HepG2 (cell line): ENCODE measurements around the gene TNFAIP8L1. TPM values are rescaled to one million over a fixed set of nuclear protein-coding genes. Genes with fewer than 3 reads are reported as not detected.

ENCODE experiments used
- AGO2 ChIP-seq: fragments of 200-400 bp; formaldehyde crosslinking; optimal IDR thresholded peaks from 2 replicates; pipeline ENCODE3; 2017; ENCODE audit warnings: mild to moderate bottlenecking, low read depth, low read length, moderate library complexity
- ATF7-NPFF ChIP-seq: sonication (generic); formaldehyde crosslinking; IDR thresholded peaks from 2 replicates; pipeline ENCODE4 v1.8.1; 2023; ENCODE audit warnings: mild to moderate bottlenecking, low read depth, missing genetic modification reagents, moderate library complexity
- SMARCE1 ChIP-seq: fragments of 450-650 bp; IDR thresholded peaks from 2 replicates; pipeline ENCODE4 v1.6.1; 2017; ENCODE audit warnings: borderline replicate concordance
- SOX13 ChIP-seq, 3 experiments: fragments of 450-650 bp in 1 of 3; sonication (generic) in 1 of 3; formaldehyde crosslinking in 1 of 3; IDR thresholded peaks in 2 of 3; conservative IDR thresholded peaks in 1 of 3; 2 replicates each; pipeline versions ENCODE4 v1.5.0 to v1.6.1; 2016 to 2020; ENCODE audit warnings: antibody characterized with exemption in 1 of 3, mild to moderate bottlenecking in 1 of 3, missing compliant biosample characterization in 1 of 3, missing genetic modification reagents in 1 of 3, moderate library complexity in 1 of 3
- SRF ChIP-seq: IDR thresholded peaks from 2 replicates; pipeline ENCODE4 v1.6.1; 2011; ENCODE audit warnings: mild to moderate bottlenecking, low read depth, low read length, moderate library complexity
- TFDP2 ChIP-seq: sonication (generic); formaldehyde crosslinking; IDR thresholded peaks from 2 replicates; pipeline ENCODE4 v1.4.0; 2020; ENCODE audit warnings: missing genetic modification reagents
- YY1 ChIP-seq: IDR thresholded peaks from 2 replicates; pipeline ENCODE4 v1.6.1; 2011; ENCODE audit warnings: low read length, low read depth, moderate library complexity, mild to moderate bottlenecking; ENCODE audit not compliant: insufficient read depth, insufficient replicate concordance
- ZNF816 ChIP-seq: sonication (generic); formaldehyde crosslinking; IDR thresholded peaks from 2 replicates; pipeline ENCODE4 v1.8.0; 2022; ENCODE audit warnings: missing genetic modification reagents, mild to moderate bottlenecking, borderline replicate concordance
- polyA plus RNA-seq, 8 experiments: library from polyadenylated mRNA; depleted of rRNA in 3 of 8; stranded (reverse) in 7 of 8; unstranded in 1 of 8; fragments of >200 nt; fragmentation: Illumina TruSeq in 4 of 8; extraction: Trizol in 4 of 8; gene quantifications; 2 replicates each; pipeline versions ENCODE4 v1.2.1 to v1.2.3, GENCODE V29; 2011 to 2016; ENCODE audit warnings: low read depth in 4 of 8, missing spikeins in 1 of 8, mixed read lengths in 1 of 8; ENCODE audit not compliant: insufficient read depth in 1 of 8
- total RNA-seq, 5 experiments: library from RNA; depleted of rRNA; stranded (reverse); fragments of >200 nt; fragmentation: Illumina TruSeq; extraction: Trizol; gene quantifications; 2 replicates each; pipeline ENCODE4 v1.2.3, GENCODE V29; 2016; ENCODE audit warnings: low read depth in 1 of 5
- TF ChIP-seq, protein P1 (sequence below): sonication (generic); formaldehyde crosslinking; IDR thresholded peaks from 2 replicates; pipeline ENCODE4 v1.8.1; 2022; ENCODE audit warnings: low read depth, mild to moderate bottlenecking, missing genetic modification reagents
- TF ChIP-seq, protein P2 (sequence below): sonication (generic); formaldehyde crosslinking; conservative IDR thresholded peaks from 2 replicates; pipeline ENCODE4 v1.4.0; 2020; ENCODE audit warnings: missing genetic modification reagents
- TF ChIP-seq, protein P3 (sequence below): sonication (generic); formaldehyde crosslinking; IDR thresholded peaks from 2 replicates; pipeline ENCODE4 v1.4.0; 2020; ENCODE audit warnings: missing genetic modification reagents, borderline replicate concordance

The TNFAIP8L1 gene
- total and polyA plus RNA-seq, 2 of the 13 experiments (the other 11 are each of a cell fraction or from before 2014, with no cell fraction given), result 13.4 to 21.4 TPM

GRCh38 chr19:4606921-4607678 lies 32.2 kb upstream of the TNFAIP8L1 start (continued):
- TF ChIP-seq, protein P1, sequence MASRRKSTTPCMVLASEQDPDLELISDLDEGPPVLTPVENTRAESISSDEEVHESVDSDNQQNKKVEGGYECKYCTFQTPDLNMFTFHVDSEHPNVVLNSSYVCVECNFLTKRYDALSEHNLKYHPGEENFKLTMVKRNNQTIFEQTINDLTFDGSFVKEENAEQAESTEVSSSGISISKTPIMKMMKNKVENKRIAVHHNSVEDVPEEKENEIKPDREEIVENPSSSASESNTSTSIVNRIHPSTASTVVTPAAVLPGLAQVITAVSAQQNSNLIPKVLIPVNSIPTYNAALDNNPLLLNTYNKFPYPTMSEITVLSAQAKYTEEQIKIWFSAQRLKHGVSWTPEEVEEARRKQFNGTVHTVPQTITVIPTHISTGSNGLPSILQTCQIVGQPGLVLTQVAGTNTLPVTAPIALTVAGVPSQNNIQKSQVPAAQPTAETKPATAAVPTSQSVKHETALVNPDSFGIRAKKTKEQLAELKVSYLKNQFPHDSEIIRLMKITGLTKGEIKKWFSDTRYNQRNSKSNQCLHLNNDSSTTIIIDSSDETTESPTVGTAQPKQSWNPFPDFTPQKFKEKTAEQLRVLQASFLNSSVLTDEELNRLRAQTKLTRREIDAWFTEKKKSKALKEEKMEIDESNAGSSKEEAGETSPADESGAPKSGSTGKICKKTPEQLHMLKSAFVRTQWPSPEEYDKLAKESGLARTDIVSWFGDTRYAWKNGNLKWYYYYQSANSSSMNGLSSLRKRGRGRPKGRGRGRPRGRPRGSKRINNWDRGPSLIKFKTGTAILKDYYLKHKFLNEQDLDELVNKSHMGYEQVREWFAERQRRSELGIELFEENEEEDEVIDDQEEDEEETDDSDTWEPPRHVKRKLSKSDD (CRISPR knock-in tag), result no peak
- TF ChIP-seq AGO2 (no peak), TFDP2 (peak; percentile 53; the same call in 1 of the 2 replicates), SOX13 (IDR thresholded peaks at IDR 0.05) (no peak), SOX13 (CRISPR knock-in tag; conservative IDR thresholded peaks at IDR 0.05 in 1 of 2, IDR thresholded peaks at IDR 0.05 in 1 of 2) (no peak), ZNF816 (CRISPR knock-in tag) (no peak), SRF (no peak), SMARCE1 (no peak), YY1 (no peak), ATF7-NPFF (CRISPR knock-in tag) (no peak)
- TF ChIP-seq, protein P2, sequence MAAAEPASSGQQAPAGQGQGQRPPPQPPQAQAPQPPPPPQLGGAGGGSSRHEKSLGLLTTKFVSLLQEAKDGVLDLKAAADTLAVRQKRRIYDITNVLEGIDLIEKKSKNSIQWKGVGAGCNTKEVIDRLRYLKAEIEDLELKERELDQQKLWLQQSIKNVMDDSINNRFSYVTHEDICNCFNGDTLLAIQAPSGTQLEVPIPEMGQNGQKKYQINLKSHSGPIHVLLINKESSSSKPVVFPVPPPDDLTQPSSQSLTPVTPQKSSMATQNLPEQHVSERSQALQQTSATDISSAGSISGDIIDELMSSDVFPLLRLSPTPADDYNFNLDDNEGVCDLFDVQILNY (CRISPR knock-in tag), result no peak
- TF ChIP-seq, protein P3, sequence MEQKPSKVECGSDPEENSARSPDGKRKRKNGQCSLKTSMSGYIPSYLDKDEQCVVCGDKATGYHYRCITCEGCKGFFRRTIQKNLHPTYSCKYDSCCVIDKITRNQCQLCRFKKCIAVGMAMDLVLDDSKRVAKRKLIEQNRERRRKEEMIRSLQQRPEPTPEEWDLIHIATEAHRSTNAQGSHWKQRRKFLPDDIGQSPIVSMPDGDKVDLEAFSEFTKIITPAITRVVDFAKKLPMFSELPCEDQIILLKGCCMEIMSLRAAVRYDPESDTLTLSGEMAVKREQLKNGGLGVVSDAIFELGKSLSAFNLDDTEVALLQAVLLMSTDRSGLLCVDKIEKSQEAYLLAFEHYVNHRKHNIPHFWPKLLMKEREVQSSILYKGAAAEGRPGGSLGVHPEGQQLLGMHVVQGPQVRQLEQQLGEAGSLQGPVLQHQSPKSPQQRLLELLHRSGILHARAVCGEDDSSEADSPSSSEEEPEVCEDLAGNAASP (CRISPR knock-in tag), result 0 out of 2 replicates have a peak, but pooled peaks have one; percentile 10
